HL-60 (cell line): Measurements from ENCODE around the gene IGFBP2.

Source experiments
- CTCF ChIP-seq: IDR thresholded peaks from one replicate; pipeline ENCODE4 v1.5.1; 2011; ENCODE audit warnings: low read length, control low read depth, inconsistent platforms; ENCODE audit not compliant: insufficient read depth
- GABPA ChIP-seq: IDR thresholded peaks from 2 replicates; pipeline ENCODE4 v1.6.1; 2012; ENCODE audit warnings: low read depth
- POLR2AphosphoS5 ChIP-seq: IDR thresholded peaks from 2 replicates; pipeline ENCODE4 v1.6.1; 2012; ENCODE audit warnings: low read depth
- REST ChIP-seq: IDR thresholded peaks from 2 replicates; pipeline ENCODE4 v1.6.1; 2012; ENCODE audit warnings: low read depth; ENCODE audit not compliant: insufficient replicate concordance
- SPI1 ChIP-seq: IDR thresholded peaks from 2 replicates; pipeline ENCODE4 v1.6.1; 2012; ENCODE audit warnings: low read depth, mild to moderate bottlenecking, borderline replicate concordance

- TF ChIP-seq REST, result no peak
- no peak for TF ChIP-seq CTCF
- TF ChIP-seq POLR2AphosphoS5, result no peak
- TF ChIP-seq SPI1, result no peak
- no peak for TF ChIP-seq GABPA
Measured at GRCh38 chr2:216649574-216649973, 16.4 kb downstream of the IGFBP2 start.
